AG09319 (cell line): Measurements from ENCODE around the gene TUB.

ENCODE experiments used
- DNase-seq: peaks from one replicate; pipeline ENCODE4 v3.0.0-alpha.2; 2010; ENCODE audit warnings: low read depth; ENCODE audit errors: extremely low read depth
- TF ChIP-seq, protein P1 (sequence below): IDR thresholded peaks from 2 replicates; pipeline ENCODE4 v1.5.1; 2011; ENCODE audit warnings: low read depth, mild to moderate bottlenecking, inconsistent platforms, low read length, moderate library complexity

The TUB gene

DNA sequence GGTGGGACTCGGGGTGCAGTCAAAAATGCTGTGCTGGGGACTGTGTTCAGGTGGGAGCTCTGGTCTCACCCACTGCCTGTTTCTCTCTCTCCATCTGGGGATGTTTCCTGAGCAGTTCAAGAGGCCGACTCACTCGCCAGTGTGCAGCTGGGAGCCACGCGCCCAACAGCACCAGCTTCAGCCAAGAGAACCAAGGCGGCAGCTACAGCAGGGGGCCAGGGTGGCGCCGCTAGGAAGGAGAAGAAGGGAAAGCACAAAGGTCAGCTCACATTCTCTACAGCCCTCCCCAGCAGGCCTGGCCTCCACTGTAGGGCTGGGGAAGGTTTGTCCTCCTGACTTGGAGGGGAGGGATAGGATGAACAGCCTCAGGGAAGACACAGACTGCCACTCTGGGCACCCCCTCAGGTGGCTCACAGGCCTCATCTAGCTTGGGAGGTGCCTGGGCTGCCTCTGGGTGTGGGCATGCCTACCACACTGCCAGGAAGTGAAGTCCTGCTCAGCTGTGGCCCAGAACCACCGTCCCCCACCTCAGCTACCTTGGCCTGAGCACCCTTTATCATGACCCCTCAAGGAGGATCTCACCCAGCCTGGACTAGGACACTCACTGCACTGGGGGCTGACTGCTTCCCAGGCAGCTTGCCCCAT, 13.0 kb downstream of the TUB start:
- TF ChIP-seq, protein P1, sequence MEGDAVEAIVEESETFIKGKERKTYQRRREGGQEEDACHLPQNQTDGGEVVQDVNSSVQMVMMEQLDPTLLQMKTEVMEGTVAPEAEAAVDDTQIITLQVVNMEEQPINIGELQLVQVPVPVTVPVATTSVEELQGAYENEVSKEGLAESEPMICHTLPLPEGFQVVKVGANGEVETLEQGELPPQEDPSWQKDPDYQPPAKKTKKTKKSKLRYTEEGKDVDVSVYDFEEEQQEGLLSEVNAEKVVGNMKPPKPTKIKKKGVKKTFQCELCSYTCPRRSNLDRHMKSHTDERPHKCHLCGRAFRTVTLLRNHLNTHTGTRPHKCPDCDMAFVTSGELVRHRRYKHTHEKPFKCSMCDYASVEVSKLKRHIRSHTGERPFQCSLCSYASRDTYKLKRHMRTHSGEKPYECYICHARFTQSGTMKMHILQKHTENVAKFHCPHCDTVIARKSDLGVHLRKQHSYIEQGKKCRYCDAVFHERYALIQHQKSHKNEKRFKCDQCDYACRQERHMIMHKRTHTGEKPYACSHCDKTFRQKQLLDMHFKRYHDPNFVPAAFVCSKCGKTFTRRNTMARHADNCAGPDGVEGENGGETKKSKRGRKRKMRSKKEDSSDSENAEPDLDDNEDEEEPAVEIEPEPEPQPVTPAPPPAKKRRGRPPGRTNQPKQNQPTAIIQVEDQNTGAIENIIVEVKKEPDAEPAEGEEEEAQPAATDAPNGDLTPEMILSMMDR: no peak

DNA sequence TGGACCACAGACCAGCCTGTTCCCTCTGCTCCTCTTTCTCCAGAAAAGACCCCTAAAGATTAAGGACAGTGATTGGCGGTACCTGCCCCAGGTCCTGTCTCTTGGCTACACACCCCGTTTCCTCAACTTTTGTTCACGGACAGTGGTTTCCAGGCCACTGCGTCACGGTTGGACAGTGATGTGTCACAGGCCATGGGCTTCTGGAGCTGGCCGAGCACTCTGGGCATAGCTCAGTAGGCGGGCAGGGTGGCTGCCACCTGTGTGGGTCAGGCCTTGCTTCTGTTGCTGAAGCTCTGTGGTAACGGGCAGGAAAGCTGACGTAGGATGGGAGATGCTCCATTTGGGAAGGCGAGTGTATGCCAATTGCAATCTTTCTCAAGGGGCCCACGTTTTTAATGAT, 13.6 kb downstream of the TUB start:
- TF ChIP-seq, protein P1: no peak
- no peak for DNase-seq

More for the DNA sequence above, 13.0 kb downstream of the TUB start:
- DNase-seq: no peak

DNA sequence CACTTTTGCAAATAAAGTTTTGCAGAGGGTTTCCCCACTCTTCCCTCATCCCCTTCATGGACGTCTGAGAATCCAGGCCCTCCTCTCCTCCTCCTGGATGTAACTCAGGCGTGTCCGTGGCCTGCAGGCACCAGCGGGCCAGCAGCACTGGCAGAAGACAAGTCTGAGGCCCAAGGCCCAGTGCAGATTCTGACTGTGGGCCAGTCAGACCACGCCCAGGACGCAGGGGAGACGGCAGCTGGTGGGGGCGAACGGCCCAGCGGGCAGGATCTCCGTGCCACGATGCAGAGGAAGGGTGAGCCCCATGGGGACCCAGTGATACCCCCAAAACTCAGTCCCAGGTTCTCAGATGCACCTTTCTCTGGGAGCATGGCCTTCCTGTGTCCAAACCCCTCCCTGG, 14.4 kb downstream of the TUB start:
- DNase-seq: no peak
- TF ChIP-seq, protein P1: no peak

DNA sequence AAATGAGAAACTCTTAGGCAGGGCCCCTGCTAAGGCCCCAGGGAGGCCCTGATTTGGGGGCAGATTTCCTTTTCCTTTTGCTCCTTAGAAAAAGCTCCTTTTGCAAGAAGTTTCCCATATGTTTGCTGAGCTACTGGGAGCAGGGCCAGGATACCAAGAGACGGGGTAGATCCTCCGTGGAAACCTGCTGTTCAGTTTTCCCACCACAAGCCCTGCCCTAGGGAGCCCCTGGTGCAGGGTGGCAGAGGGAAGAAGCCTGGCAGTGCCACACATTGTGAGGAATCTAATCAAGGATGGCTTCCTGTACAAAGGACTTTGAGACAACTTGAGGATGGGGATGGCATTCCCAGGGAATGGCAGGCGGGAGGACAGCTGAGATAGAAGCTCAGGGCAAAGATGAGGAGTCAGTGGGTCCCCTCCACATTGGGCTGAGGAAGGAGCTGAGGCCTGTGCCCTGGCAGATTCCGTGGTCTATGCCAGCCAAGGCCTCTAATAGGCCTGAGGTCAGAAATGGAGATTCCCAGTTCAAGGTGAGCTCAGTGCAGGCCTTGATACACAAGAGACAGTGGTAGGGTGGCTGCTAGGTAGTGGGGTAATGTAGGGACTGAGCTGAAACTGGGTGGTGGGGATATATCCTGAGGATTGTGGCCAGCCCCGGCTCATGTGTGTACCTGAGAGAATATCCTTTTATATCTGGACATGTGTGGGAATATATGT, 15.0 kb downstream of the TUB start:
- no peak for DNase-seq
- TF ChIP-seq, protein P1: no peak

DNA sequence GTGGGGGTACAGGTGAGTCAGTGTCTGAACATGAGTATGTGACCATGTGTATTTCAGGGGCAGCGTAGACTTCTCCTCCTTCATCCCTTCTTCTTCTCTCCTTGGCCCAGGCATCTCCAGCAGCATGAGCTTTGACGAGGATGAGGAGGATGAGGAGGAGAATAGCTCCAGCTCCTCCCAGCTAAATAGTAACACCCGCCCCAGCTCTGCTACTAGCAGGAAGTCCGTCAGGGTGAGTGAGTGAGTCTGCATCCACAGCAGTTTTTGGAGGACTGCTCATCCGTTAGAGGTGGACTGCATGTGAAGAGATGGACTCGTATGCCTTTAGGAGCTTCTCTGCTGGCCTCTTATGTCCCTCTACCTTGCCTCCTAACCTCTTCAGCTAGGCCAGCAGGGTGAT, 15.6 kb downstream of the TUB start:
- no peak for DNase-seq
- TF ChIP-seq, protein P1: no peak

DNA sequence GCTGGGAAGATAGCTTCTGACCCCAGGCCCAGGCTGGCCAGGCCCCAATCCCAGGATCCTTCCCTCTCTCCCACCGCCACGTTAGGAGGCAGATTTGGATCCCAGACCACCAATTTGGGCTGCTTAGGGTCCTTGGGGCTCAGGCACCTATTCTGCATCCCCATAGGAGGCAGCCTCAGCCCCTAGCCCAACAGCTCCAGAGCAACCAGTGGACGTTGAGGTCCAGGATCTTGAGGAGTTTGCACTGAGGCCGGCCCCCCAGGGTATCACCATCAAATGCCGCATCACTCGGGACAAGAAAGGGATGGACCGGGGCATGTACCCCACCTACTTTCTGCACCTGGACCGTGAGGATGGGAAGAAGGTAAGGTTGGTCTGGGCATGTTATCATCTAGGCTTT, 16.1 kb downstream of the TUB start:
- no peak for DNase-seq
- TF ChIP-seq, protein P1: no peak

DNA sequence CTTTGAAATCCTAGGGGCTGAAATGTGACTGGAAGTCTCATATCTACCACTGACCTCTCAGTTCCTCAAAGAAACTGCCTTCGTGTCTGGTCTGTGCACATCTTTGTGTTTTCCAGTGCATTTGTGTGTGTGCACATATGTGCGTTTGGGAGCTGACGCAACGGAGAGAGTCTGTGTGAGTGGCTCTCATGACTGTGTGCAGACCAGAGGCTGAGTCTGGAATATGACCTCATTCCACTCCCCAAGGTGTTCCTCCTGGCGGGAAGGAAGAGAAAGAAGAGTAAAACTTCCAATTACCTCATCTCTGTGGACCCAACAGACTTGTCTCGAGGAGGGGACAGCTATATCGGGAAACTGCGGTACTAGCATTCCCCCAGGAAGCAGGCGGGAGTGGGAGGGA, 16.5 kb downstream of the TUB start:
- TF ChIP-seq, protein P1: no peak
- no peak for DNase-seq
